SH-SY5Y (cell line): ENCODE results near the gene MAN2A1.

ENCODE experiments used
- GATA2 ChIP-seq: IDR thresholded peaks from 2 replicates; pipeline ENCODE4 v1.6.1; 2011; ENCODE audit warnings: mild to moderate bottlenecking, low read depth, low read length
- GATA3 ChIP-seq: IDR thresholded peaks from 2 replicates; pipeline ENCODE4 v1.6.1; 2011; ENCODE audit warnings: low read depth, mild to moderate bottlenecking, low read length, moderate library complexity

DNA sequence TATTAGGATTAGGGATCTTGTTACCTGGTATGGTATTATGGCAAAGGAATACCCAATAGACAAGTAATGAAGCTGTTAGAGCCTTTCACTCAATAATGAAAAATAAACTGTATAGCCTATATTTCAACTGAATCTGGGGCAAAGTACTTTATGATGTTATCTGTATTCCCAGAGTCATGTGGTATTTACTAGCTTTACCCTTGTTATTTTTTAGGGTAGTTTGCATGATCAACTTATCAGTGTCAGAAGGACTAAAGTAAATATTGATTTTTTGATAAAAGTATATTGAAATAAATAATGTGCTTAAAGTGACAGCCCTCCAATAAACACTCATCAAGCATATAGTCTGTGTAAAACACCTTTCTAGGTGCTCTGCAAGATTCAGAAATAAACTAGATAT is 64.6 kb downstream of the MAN2A1 start:
- TF ChIP-seq GATA2 (no peak), GATA3 (no peak)
